ENCODE data around the gene MAP1LC3B.

Gene MAP1LC3B

GRCh38 chr16:87391950-87392820 lies at the start of gene MAP1LC3B:
MAP1LC3B (plus strand) TSS chr16:87392336; CDS start chr16:87392428, 92 bp downstream.
- Histone ChIP-seq H3K36me3 (ENCODE audit: control insufficient read depth, insufficient read depth, low read length) (no peaks in the 10 kb centered on the region), H3K4me3 (ENCODE audit: low read depth, low read length) (peak within 1 kb of the TSS; percentile 75), H3K9ac (ENCODE audit: low read length) (peak within 1 kb of the TSS; percentile 81), H3K4me1 (ENCODE audit: control insufficient read depth, insufficient read depth, low read length) (peaks cover 15% of the 10 kb centered on the region), H3K27me3 (ENCODE audit: control insufficient read depth, insufficient read depth, low read length) (no peaks in the 10 kb centered on the region), H3K9me3 (ENCODE audit: control insufficient read depth, insufficient read depth, low read depth, low read length) (no peaks in the 10 kb centered on the region), H3K27ac (ENCODE audit: low read depth, low read length) (peak within 1 kb of the TSS; percentile 64; the same call in 1 of the 2 replicates)

- Histone ChIP-seq H3K27ac (ENCODE audit: low read depth, low read length) (no peak overlapping the region), H3K9me3 (ENCODE audit: control insufficient read depth, insufficient read depth, low read depth, low read length) (no peaks in the 10 kb centered on the region), H3K4me3 (ENCODE audit: low read depth, low read length) (no peak overlapping the region), H3K36me3 (ENCODE audit: control insufficient read depth, insufficient read depth, low read length) (peaks cover 54% of the 10 kb centered on the region), H3K27me3 (ENCODE audit: control insufficient read depth, insufficient read depth, low read length) (no peaks in the 10 kb centered on the region), H3K4me1 (ENCODE audit: control insufficient read depth, insufficient read depth, low read length) (peaks cover 34% of the 10 kb centered on the region), H3K9ac (ENCODE audit: low read length) (no peak overlapping the region)
Measured at GRCh38 chr16:87342504-87342903, 49.6 kb upstream of the MAP1LC3B start.

GRCh38 chr16:87342978-87343752 lies 49.0 kb upstream of the MAP1LC3B start:
- Histone ChIP-seq H3K9ac (ENCODE audit: low read length) (peak overlapping the region; percentile 19), H3K36me3 (ENCODE audit: control insufficient read depth, insufficient read depth, low read length) (peaks cover 50% of the 10 kb centered on the region), H3K4me3 (ENCODE audit: low read depth, low read length) (no peak overlapping the region), H3K27me3 (ENCODE audit: control insufficient read depth, insufficient read depth, low read length) (no peaks in the 10 kb centered on the region), H3K4me1 (ENCODE audit: control insufficient read depth, insufficient read depth, low read length) (peaks cover 34% of the 10 kb centered on the region), H3K27ac (ENCODE audit: low read depth, low read length) (no peak overlapping the region), H3K9me3 (ENCODE audit: control insufficient read depth, insufficient read depth, low read depth, low read length) (no peaks in the 10 kb centered on the region)

DNA sequence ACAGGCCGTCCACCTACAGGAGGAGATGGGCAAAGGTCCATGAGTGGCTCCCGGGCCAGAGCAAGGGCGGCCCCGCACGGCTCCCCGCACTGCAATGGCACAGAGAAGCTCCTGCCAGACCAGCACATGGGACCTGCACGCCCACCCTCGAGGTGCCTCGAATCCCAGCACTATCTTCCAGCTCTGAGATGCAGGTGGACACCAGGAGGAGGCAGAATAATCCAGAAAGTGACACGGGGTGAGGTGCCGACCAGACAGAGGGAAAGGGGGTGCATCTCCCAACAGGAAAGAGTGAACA lies 48.4 kb upstream of the MAP1LC3B start:
- Histone ChIP-seq H3K4me3 (ENCODE audit: low read depth, low read length) (no peak overlapping the region), H3K36me3 (ENCODE audit: control insufficient read depth, insufficient read depth, low read length) (peaks cover 47% of the 10 kb centered on the region), H3K27ac (ENCODE audit: low read depth, low read length) (no peak overlapping the region)

GRCh38 chr16:87344165-87344930 lies 47.8 kb upstream of the MAP1LC3B start:
- Histone ChIP-seq H3K4me3 (ENCODE audit: low read depth, low read length) (no peak overlapping the region; the same call in 1 of the 2 replicates), H3K36me3 (ENCODE audit: control insufficient read depth, insufficient read depth, low read length) (peaks cover 40% of the 10 kb centered on the region), H3K4me1 (ENCODE audit: control insufficient read depth, insufficient read depth, low read length) (peaks cover 34% of the 10 kb centered on the region), H3K9ac (ENCODE audit: low read length) (no peak overlapping the region), H3K27me3 (ENCODE audit: control insufficient read depth, insufficient read depth, low read length) (no peaks in the 10 kb centered on the region), H3K27ac (ENCODE audit: low read depth, low read length) (peak overlapping the region; percentile 82; the same call in 1 of the 2 replicates), H3K9me3 (ENCODE audit: control insufficient read depth, insufficient read depth, low read depth, low read length) (no peaks in the 10 kb centered on the region)

More for the DNA sequence above, 48.4 kb upstream of the MAP1LC3B start:
- H3K27me3 ChIP-seq (ENCODE audit: control insufficient read depth, insufficient read depth, low read length), result no peaks in the 10 kb centered on the region
- no peak overlapping the region for H3K9ac ChIP-seq (ENCODE audit: low read length)
- H3K9me3 ChIP-seq (ENCODE audit: control insufficient read depth, insufficient read depth, low read depth, low read length), result no peaks in the 10 kb centered on the region
- peaks cover 34% of the 10 kb centered on the region for H3K4me1 ChIP-seq (ENCODE audit: control insufficient read depth, insufficient read depth, low read length)

DNA sequence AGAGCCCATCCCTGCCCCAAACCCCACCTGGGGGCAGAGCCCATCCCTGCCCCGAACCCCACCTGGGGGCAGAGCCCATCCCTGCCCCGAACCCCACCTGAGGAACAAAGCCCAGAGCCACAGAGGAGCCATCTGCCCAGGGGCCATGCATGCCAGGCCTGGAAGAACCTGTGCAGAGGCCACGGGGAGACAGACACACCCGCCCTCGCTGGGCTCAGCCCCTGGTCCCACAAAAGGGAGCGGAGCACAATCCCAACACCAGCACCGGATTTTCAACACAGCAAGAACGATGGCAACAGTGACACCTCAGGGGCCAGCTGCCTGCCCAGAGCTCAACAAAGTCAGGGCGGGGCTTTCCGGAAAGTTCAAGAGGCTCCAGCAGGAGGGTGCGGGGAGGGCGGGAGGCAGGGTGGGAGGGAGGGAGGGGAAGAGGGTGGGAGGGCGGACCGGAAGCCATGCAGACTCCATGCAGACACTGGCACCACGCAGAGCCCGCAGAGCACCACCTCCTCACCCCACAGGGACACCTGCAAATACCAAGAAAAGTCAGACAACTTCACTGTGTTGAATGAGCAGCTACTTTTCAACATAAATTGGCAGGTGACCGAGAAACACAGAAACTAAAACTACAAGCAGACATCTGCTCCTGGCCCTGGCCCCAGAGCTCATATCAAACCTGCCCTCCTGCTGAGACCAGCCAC lies 47.1 kb upstream of the MAP1LC3B start:
- no peaks in the 10 kb centered on the region for H3K9me3 ChIP-seq (ENCODE audit: control insufficient read depth, insufficient read depth, low read depth, low read length)
- peaks cover 36% of the 10 kb centered on the region for H3K36me3 ChIP-seq (ENCODE audit: control insufficient read depth, insufficient read depth, low read length)
- peaks cover 34% of the 10 kb centered on the region for H3K4me1 ChIP-seq (ENCODE audit: control insufficient read depth, insufficient read depth, low read length)
- peak overlapping the region; percentile 36; the same call in 1 of the 2 replicates for H3K4me3 ChIP-seq (ENCODE audit: low read depth, low read length)
- no peaks in the 10 kb centered on the region for H3K27me3 ChIP-seq (ENCODE audit: control insufficient read depth, insufficient read depth, low read length)
- peak overlapping the region; percentile 57 for H3K9ac ChIP-seq (ENCODE audit: low read length)
- peak overlapping the region; percentile 82 for H3K27ac ChIP-seq (ENCODE audit: low read depth, low read length)

- peak overlapping the region; percentile 79 for H3K27ac ChIP-seq (ENCODE audit: low read depth, low read length)
- peak overlapping the region; percentile 57 for H3K9ac ChIP-seq (ENCODE audit: low read length)
- H3K36me3 ChIP-seq (ENCODE audit: control insufficient read depth, insufficient read depth, low read length), result peaks cover 33% of the 10 kb centered on the region
- no peak overlapping the region for H3K4me3 ChIP-seq (ENCODE audit: low read depth, low read length)
- H3K4me1 ChIP-seq (ENCODE audit: control insufficient read depth, insufficient read depth, low read length), result peaks cover 34% of the 10 kb centered on the region
- H3K27me3 ChIP-seq (ENCODE audit: control insufficient read depth, insufficient read depth, low read length), result no peaks in the 10 kb centered on the region
- H3K9me3 ChIP-seq (ENCODE audit: control insufficient read depth, insufficient read depth, low read depth, low read length), result no peaks in the 10 kb centered on the region
Measured at GRCh38 chr16:87345726-87346424, 46.3 kb upstream of the MAP1LC3B start.

- Histone ChIP-seq H3K4me3 (ENCODE audit: low read depth, low read length) (no peak overlapping the region), H3K9ac (ENCODE audit: low read length) (no peak overlapping the region), H3K36me3 (ENCODE audit: control insufficient read depth, insufficient read depth, low read length) (peaks cover 32% of the 10 kb centered on the region), H3K9me3 (ENCODE audit: control insufficient read depth, insufficient read depth, low read depth, low read length) (no peaks in the 10 kb centered on the region), H3K27me3 (ENCODE audit: control insufficient read depth, insufficient read depth, low read length) (no peaks in the 10 kb centered on the region), H3K4me1 (ENCODE audit: control insufficient read depth, insufficient read depth, low read length) (peaks cover 34% of the 10 kb centered on the region), H3K27ac (ENCODE audit: low read depth, low read length) (no peak overlapping the region; the same call in 1 of the 2 replicates)
Measured at GRCh38 chr16:87346517-87347060, 45.5 kb upstream of the MAP1LC3B start.

- Histone ChIP-seq H3K27ac (ENCODE audit: low read depth, low read length) (no peak overlapping the region), H3K36me3 (ENCODE audit: control insufficient read depth, insufficient read depth, low read length) (peaks cover 17% of the 10 kb centered on the region), H3K4me3 (ENCODE audit: low read depth, low read length) (no peak overlapping the region), H3K9me3 (ENCODE audit: control insufficient read depth, insufficient read depth, low read depth, low read length) (no peaks in the 10 kb centered on the region), H3K4me1 (ENCODE audit: control insufficient read depth, insufficient read depth, low read length) (peaks cover 29% of the 10 kb centered on the region), H3K27me3 (ENCODE audit: control insufficient read depth, insufficient read depth, low read length) (no peaks in the 10 kb centered on the region), H3K9ac (ENCODE audit: low read length) (no peak overlapping the region)
Measured at GRCh38 chr16:87347932-87348615, 44.1 kb upstream of the MAP1LC3B start.

All from HUES6 (cell line).